ENCODE results near the gene CNOT6. TPM values are rescaled to one million over a fixed set of nuclear protein-coding genes. Genes with fewer than 3 reads are reported as not detected.
"Not testable (repeated sequence)": the region's sequence is repeated elsewhere in the genome, so short reads cannot be mapped to it uniquely, and the experiment has no call there.

The CNOT6 gene
- total RNA-seq, 2 donors from 2014 or later = 18.4 to 20.1 TPM

- 93% methylated on average over 10 of the region's 10 CpGs for WGBS
- intact Hi-C loops (cut with DNase I) = no loop called here
- DNase-seq (ENCODE audit: low spot score) = no peak
Measured at GRCh38 chr5:180460834-180461233, 33.3 kb upstream of the CNOT6 start.

GRCh38 chr5:180461303-180461702, 32.9 kb upstream of the CNOT6 start:
- no peak overlapping the region for H3K4me3 ChIP-seq
- intact Hi-C loops (cut with DNase I) = no loop called here
- no peaks in the 10 kb centered on the region for H3K36me3 ChIP-seq
- H3K27ac ChIP-seq = no peak overlapping the region
- DNase-seq (ENCODE audit: low spot score) = no peak
- no peaks in the 10 kb centered on the region for H3K4me1 ChIP-seq (replicated peaks)
- WGBS = 83% methylated on average over 9 of the region's 9 CpGs
- H3K9me3 ChIP-seq = no peaks in the 10 kb centered on the region
- H3K27me3 ChIP-seq (replicated peaks; ENCODE audit: insufficient read depth) = no peaks in the 10 kb centered on the region
- TF ChIP-seq POLR2AphosphoS5 (IDR thresholded peaks at IDR 0.05) (no peak), CTCF (IDR thresholded peaks at IDR 0.05) (no peak), POLR2A (IDR thresholded peaks at IDR 0.05) (no peak)

More at GRCh38 chr5:180460834-180461233, 33.3 kb upstream of the CNOT6 start:
- no peak overlapping the region for H3K4me3 ChIP-seq
- no peak overlapping the region for H3K27ac ChIP-seq
- no peaks in the 10 kb centered on the region for H3K27me3 ChIP-seq (replicated peaks; ENCODE audit: insufficient read depth)
- H3K36me3 ChIP-seq = no peaks in the 10 kb centered on the region
- no peaks in the 10 kb centered on the region for H3K9me3 ChIP-seq
- no peaks in the 10 kb centered on the region for H3K4me1 ChIP-seq (replicated peaks)
- TF ChIP-seq POLR2AphosphoS5 (IDR thresholded peaks at IDR 0.05) = no peak
- TF ChIP-seq POLR2A (IDR thresholded peaks at IDR 0.05) = no peak

GRCh38 chr5:180463216-180463900, 30.8 kb upstream of the CNOT6 start:
- 71% methylated on average over 8 of the region's 8 CpGs for WGBS
- intact Hi-C loops (cut with DNase I) = no loop called here
- DNase-seq (ENCODE audit: low spot score) = no peak
- H3K27ac ChIP-seq = no peak overlapping the region
- no peaks in the 10 kb centered on the region for H3K9me3 ChIP-seq
- no peaks in the 10 kb centered on the region for H3K27me3 ChIP-seq (replicated peaks; ENCODE audit: insufficient read depth)
- H3K4me1 ChIP-seq (replicated peaks) = no peaks in the 10 kb centered on the region
- H3K36me3 ChIP-seq = no peaks in the 10 kb centered on the region
- H3K4me3 ChIP-seq = no peak overlapping the region
- no peak for TF ChIP-seq POLR2A (IDR thresholded peaks at IDR 0.05)

GRCh38 chr5:180463916-180464602, 30.1 kb upstream of the CNOT6 start:
- intact Hi-C loops (cut with DNase I) = no loop called here
- no peak for DNase-seq (ENCODE audit: low spot score)
- no peak overlapping the region for H3K27ac ChIP-seq

GRCh38 chr5:180464603-180464970, 29.6 kb upstream of the CNOT6 start:
- no peaks in the 10 kb centered on the region for H3K4me1 ChIP-seq (replicated peaks)
- H3K9me3 ChIP-seq = no peaks in the 10 kb centered on the region
- H3K4me3 ChIP-seq = no peak overlapping the region
- intact Hi-C loops (cut with DNase I) = no loop called here
- 33% methylated on average over 5 of the region's 5 CpGs for WGBS
- H3K27ac ChIP-seq = no peak overlapping the region
- TF ChIP-seq CTCF (IDR thresholded peaks at IDR 0.05) (no peak), POLR2A (IDR thresholded peaks at IDR 0.05) (no peak), POLR2AphosphoS5 (IDR thresholded peaks at IDR 0.05) (no peak)
- H3K36me3 ChIP-seq = no peaks in the 10 kb centered on the region
- no peak for DNase-seq (ENCODE audit: low spot score)
- H3K27me3 ChIP-seq (replicated peaks; ENCODE audit: insufficient read depth) = no peaks in the 10 kb centered on the region

More at GRCh38 chr5:180463916-180464602, 30.1 kb upstream of the CNOT6 start:
- no peaks in the 10 kb centered on the region for H3K4me1 ChIP-seq (replicated peaks)
- no peaks in the 10 kb centered on the region for H3K9me3 ChIP-seq
- WGBS = 77% methylated on average over 12 of the region's 13 CpGs
- no peaks in the 10 kb centered on the region for H3K27me3 ChIP-seq (replicated peaks; ENCODE audit: insufficient read depth)
- no peak for TF ChIP-seq CTCF (IDR thresholded peaks at IDR 0.05)
- TF ChIP-seq POLR2AphosphoS5 (IDR thresholded peaks at IDR 0.05) = no peak
- no peak for TF ChIP-seq POLR2A (IDR thresholded peaks at IDR 0.05)
- no peak overlapping the region for H3K4me3 ChIP-seq
- H3K36me3 ChIP-seq = no peaks in the 10 kb centered on the region

GRCh38 chr5:180465052-180465451, 29.1 kb upstream of the CNOT6 start:
- H3K4me3 ChIP-seq; H3K9me3 ChIP-seq; H3K27me3 ChIP-seq (replicated peaks; ENCODE audit: insufficient read depth); intact Hi-C loops (cut with DNase I); H3K4me1 ChIP-seq (replicated peaks); DNase-seq (ENCODE audit: low spot score); H3K27ac ChIP-seq; H3K36me3 ChIP-seq: not testable (repeated sequence)
- WGBS = 94% methylated on average over 4 of the region's 4 CpGs

All from prostate gland (tissue), 2 donors.